Tibial artery (tissue), 4 donors: ENCODE results near the gene RHOV.

Experiments used
- DNase-seq, 2 donors: peaks; one replicate each; pipeline ENCODE4 v3.0.0-alpha.2; 2019
- H3K27ac ChIP-seq, 2 donors: fragments of 200-600 bp; sonication (generic) in 1 of 2; 1 replicate in 1 of 2; 2 replicates in 1 of 2; pipeline ENCODE4 v1.5.1; 2018 to 2019; ENCODE audit warnings: mild to moderate bottlenecking in 1 of 2
- H3K27me3 ChIP-seq, 2 donors: fragments of 200-600 bp; sonication (generic) in 1 of 2; one replicate each; pipeline versions ENCODE4 v1.5.1 to v1.6.0; 2016 to 2019
- H3K36me3 ChIP-seq, 3 donors: fragments of 200-600 bp; sonication (generic) in 2 of 3; one replicate each; pipeline ENCODE4 v1.5.1; 2016 to 2019; ENCODE audit warnings: mild to moderate bottlenecking in 2 of 3
- H3K4me1 ChIP-seq, 4 donors: fragments of 200-600 bp; sonication (generic) in 2 of 4; 1 replicate in 3 of 4; 2 replicates in 1 of 4; pipeline ENCODE4 v1.5.1; 2016 to 2019
- H3K4me3 ChIP-seq, 2 donors: fragments of 200-600 bp; sonication (generic) in 1 of 2; 1 replicate in 1 of 2; 2 replicates in 1 of 2; pipeline ENCODE4 v1.5.1; 2018 to 2019; ENCODE audit warnings: mild to moderate bottlenecking in 2 of 2
- H3K9me3 ChIP-seq, 3 donors: fragments of 200-600 bp; sonication (generic) in 1 of 3; one replicate each; pipeline ENCODE4 v1.5.1; 2016 to 2019
- CTCF ChIP-seq, 2 experiments: fragments of 200-600 bp in 1 of 2; fragments of 450-650 bp in 1 of 2; IDR thresholded peaks; one replicate each; pipeline ENCODE4 v1.5.1; 2017 to 2019; ENCODE audit warnings: antibody characterized with exemption in 2 of 2, mild to moderate bottlenecking in 1 of 2, moderate library complexity in 1 of 2
- intact Hi-C: fragments of 100-400 bp; cut with DNase I; formaldehyde crosslinking; loops from one replicate; pipeline ENCODE4 v1.15.0; 2023; ENCODE audit warnings: low total_unique reads

RHOV gene

GRCh38 chr15:40831861-40832260, 42.2 kb downstream of the RHOV start:
- Histone ChIP-seq H3K36me3 (no peaks in the 10 kb centered on the region), H3K27ac (no peak overlapping the region), H3K4me3 (no peak overlapping the region), H3K9me3 (no peaks in the 10 kb centered on the region), H3K27me3 (peaks cover 0 to 3% of the 10 kb centered on the region in 2 donors), H3K4me1 (no peaks in the 10 kb centered on the region)
- intact Hi-C loops, result no loop called here
- TF ChIP-seq CTCF (IDR thresholded peaks at IDR 0.05), result no peak
- no peak for DNase-seq

- H3K9me3 ChIP-seq, result no peaks in the 10 kb centered on the region
- no peak for TF ChIP-seq CTCF (IDR thresholded peaks at IDR 0.05)
- H3K27ac ChIP-seq, result no peak overlapping the region
- no peaks in the 10 kb centered on the region for H3K36me3 ChIP-seq
- intact Hi-C loops, result no loop called here
- peaks cover 0 to 3% of the 10 kb centered on the region in 2 donors for H3K27me3 ChIP-seq
- no peaks in the 10 kb centered on the region for H3K4me1 ChIP-seq
- H3K4me3 ChIP-seq, result no peak overlapping the region
- no peak for DNase-seq
Observed at GRCh38 chr15:40830884-40831283, 43.1 kb downstream of the RHOV start.

GRCh38 chr15:40829115-40829514, 44.9 kb downstream of the RHOV start:
- H3K4me1 ChIP-seq, result no peaks in the 10 kb centered on the region
- no peak overlapping the region for H3K4me3 ChIP-seq
- H3K27me3 ChIP-seq, result peaks cover 0 to 6% of the 10 kb centered on the region in 2 donors
- intact Hi-C loops, result no loop called here
- H3K9me3 ChIP-seq, result no peaks in the 10 kb centered on the region
- H3K27ac ChIP-seq, result no peak overlapping the region
- no peak for TF ChIP-seq CTCF (IDR thresholded peaks at IDR 0.05)
- no peaks in the 10 kb centered on the region for H3K36me3 ChIP-seq
- no peak for DNase-seq

- H3K9me3 ChIP-seq, result no peaks in the 10 kb centered on the region
- H3K27ac ChIP-seq, result no peak within 1 kb of the TSS
- intact Hi-C loops, result no loop called here
- peaks cover 0 to 6% of the 10 kb centered on the region in 2 donors for H3K27me3 ChIP-seq
- no peak within 1 kb of the TSS for H3K4me3 ChIP-seq
- DNase-seq, result no peak
- no peaks in the 10 kb centered on the region for H3K36me3 ChIP-seq
- no peaks in the 10 kb centered on the region for H3K4me1 ChIP-seq
- no peak for TF ChIP-seq CTCF (IDR thresholded peaks at IDR 0.05)
Observed at GRCh38 chr15:40828447-40829036, 45.5 kb downstream of the RHOV start, which contains the start of gene PPP1R14D. Gene PPP1R14D, minus strand, starts transcription at chr15:40828708. Its CDS starts 67 bp downstream, at chr15:40828641.

GRCh38 chr15:40826423-40827075, 47.5 kb downstream of the RHOV start:
- DNase-seq, result no peak
- Histone ChIP-seq H3K36me3 (no peaks in the 10 kb centered on the region), H3K4me1 (no peaks in the 10 kb centered on the region), H3K4me3 (no peak overlapping the region), H3K27me3 (peaks cover 0 to 6% of the 10 kb centered on the region in 2 donors), H3K9me3 (no peaks in the 10 kb centered on the region), H3K27ac (no peak overlapping the region)
- no peak for TF ChIP-seq CTCF (IDR thresholded peaks at IDR 0.05)
- intact Hi-C loops, result no loop called here
